ENCODE data around the gene CPA5. TPM values are rescaled to one million over a fixed set of nuclear protein-coding genes. Genes with fewer than 3 reads are reported as not detected.

Gene CPA5
- total RNA-seq, 1 donor from 2014 or later = 1.5 TPM

DNA sequence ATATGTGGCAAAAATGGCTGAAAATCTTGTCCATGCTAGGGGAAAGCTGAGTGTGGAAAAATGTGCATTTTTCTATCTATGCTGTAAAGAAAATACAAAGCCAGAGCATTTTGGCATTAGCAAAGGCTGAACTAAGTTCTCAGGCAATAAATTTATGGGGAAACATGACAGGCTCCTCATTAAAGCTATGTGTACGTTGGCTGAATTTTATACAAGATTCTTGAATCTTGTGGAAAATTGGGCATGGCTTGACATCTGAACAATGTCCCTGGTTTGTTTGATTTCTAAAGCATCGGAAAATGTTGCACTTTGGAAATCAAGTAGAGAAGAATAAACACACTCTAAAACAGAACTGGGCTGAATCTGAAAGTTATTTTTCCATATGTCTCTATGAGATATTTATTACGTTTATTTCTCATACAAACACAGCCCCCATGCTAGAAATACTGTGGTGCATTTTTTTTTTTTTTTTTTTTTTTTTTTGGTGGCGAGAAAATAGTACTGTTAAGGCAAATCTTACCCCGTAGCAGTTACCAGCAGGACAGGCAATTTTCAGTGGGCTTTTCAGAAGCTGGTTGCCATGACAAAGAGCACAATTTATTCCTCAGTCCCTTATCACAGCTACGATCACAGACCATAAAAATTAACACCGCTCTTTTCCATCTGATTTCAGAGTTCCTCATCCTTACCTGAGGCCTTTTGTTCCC lies 52.6 kb downstream of the CPA5 start:
- DNase-seq = peak; percentile 90

DNA sequence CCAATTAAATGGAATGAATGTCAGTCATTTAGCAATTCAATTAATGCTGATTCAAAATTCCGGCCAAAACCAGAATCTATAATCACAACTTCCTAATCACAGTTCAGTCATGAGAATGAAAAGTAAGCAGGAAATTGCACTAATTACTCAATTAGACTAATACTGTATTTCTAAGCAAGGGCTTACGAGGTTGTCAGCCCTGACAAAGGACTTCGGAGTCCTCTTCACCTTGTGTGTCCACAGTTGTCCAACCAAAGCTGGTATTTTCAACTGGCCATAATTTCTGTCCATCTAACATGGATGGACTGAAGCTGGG lies 53.1 kb downstream of the CPA5 start:
- no peak for DNase-seq

DNA sequence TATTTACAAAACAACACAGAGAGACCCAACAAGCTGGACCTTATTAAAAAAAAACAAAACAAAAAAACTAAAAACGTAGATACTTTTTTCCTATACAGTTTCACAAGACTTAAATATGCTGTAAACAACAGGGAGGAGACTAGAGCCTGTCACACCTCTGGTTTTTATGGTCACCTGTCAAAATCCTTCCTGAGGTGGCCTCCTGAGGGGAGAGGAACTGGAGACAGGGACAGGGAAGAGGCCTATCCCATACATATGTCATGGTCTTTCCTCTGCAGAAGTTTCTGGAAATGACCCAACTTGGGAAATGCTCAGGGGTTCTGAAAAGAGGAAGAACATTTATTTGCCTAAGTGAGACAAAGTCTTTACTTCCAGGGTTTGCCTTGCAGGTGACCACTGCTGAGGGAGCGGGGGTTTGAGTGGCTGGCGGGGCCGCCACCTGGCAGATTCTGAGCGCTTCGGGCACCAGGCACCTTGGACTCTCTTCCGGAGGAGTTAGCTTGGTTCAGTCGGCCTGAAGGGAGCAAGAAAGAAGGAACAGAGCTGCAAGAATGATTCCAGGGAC lies 54.0 kb downstream of the CPA5 start:
- no peak for DNase-seq

DNA sequence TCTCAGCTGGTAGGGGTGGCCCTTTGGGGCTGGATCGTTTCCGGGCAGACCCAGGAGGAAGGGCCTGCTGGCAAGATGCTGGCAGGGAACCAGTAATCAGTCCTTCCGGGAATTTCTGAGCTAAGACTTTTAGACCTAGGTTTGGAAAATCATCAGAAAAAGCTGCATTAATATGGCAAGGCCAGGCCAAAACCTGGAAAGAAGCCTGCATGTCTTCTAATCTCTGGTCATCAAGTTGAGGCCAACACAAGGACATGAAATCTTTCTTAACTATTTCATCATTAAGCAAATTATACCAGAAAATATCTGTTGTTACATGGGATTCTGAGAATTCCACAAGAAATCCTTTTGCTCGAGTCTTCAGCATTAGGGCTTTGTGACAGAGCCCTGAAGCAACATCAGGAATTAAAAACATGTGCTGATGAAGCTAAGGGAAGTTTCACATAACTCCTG lies 55.5 kb downstream of the CPA5 start:
- peak; percentile 92 for DNase-seq

DNA sequence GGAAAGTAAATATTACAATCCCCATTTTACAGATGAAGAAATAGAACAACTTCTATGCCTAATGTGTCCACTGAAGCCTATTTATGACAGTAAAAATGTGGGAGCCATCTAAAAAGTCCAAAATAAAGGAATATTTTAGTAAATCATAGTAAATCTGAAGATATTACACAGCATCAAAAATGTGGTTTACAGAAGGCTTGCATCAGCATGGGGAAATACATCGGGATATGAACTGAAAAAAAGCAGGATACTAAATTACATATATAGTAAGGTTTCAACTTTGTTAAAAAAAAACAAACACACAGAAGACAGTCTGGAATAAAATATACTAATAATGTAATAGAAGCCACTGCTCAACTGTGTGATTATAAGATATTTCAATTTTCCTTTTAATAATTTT lies 56.5 kb downstream of the CPA5 start:
- no peak for DNase-seq

DNA sequence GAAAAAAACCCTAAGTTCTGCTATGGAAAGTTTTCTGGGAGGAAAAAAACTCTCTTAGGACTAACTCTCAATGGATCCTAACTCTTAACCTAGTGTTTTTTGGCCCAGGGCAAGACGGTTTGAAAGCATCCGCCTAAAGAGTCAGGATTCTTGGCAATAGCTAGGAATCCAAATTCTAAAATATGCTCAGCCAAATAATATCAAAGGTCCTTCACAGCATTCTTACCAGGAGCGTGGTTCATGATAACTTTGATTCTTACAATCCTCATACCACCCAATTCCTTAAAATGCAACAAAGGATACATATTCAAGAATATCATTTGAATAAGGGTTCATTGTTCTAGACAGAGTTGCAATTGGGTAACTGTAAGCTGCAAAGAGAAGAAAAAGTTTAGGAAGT lies 57.0 kb downstream of the CPA5 start:
- no peak for DNase-seq

DNA sequence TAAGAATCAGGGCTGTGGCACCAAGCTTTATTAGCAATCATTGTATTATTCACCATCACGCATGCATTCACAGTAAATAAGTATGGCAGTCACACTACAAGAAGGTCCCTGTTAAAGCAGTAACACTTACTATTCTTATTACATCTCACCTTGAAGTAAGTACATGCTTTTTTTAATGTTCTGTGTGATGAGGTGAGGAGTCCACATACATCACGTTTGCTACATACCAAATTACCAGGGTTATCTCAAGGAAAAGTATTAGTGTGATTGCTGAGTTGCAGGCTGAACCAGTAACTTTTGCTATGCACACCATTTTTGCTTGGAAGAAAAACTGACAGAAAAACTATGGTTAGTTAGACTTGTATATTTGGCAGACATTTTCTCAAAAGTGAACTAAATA lies 60.4 kb downstream of the CPA5 start:
- no peak for DNase-seq

DNA sequence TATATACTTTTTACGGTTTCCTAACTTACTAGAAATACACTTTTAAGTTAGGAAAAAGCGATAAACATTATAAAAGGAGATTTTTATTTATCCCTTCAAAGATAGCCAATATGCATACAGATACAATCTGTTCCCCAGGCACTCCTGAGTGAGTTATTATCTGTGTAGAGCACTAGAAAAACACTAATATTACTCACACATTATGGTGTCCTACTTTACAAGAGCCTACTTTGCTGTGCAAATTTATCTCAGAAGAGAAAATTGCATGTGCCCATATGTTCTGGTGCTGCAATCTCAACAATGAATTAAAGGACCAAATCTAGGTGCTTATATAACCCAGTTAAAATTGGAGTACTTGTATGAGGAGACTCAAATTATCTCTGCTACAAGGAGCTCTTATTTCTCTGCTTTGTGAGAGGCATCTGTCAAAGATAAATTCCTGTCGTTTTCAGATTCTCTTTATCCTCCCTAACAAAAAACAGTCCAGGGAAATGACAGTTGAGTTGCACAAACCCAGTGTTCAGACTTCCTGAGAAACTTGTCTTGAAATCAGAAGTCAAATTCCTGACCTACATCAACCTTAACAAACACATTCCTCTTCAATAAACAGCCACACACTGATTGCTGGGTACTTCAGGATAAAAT lies 64.6 kb downstream of the CPA5 start:
- DNase-seq = peak; percentile 11

DNA sequence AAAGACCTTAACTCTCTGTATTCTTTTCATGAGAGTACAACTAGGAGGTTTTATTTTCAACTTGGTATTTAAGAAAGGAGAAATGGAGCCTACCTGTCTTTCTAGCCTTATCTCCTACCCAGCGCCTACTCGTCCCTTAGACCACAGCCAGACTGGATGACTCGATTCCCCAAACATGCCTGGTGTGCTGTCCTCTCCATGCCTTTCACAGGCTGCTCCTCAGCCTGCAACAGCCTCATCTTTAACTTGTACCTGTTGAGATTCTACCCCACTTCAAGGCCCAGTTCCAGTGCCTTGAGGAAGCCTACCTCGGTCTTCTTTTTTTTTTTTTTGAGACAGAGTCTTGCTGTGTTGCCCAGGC lies 65.1 kb downstream of the CPA5 start:
- DNase-seq = no peak

DNA sequence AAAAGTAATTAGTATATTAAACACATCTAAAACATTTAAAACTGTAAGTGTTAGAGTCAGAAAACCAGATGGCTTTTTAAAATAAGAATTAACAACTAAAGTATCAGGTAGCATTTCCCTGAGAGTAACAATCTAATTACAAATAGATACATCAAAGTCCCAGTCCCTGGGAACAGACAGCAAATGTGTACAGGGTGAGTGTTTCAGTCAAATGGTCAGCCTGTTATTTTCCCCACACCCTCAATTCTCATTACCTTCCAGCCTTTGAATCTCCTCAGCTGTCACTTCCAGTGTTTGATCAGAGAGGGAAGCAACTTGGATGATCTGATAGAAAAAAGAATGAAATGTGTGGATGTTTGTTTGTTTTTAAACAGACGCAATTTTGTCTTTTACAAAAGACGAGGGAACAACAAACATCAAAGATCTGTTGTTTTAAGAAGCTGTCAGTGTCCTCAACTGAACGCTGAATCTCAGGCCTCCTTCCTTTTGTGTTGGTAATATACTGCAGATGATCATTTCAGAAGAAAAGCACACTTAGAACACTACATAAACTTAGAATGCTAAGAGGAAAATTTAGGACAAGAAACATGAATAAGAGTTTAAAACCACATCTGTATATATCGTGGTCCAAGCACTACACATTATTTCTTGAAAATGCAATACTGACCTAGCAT lies 66.4 kb downstream of the CPA5 start:
- DNase-seq = peak; percentile 15

DNA sequence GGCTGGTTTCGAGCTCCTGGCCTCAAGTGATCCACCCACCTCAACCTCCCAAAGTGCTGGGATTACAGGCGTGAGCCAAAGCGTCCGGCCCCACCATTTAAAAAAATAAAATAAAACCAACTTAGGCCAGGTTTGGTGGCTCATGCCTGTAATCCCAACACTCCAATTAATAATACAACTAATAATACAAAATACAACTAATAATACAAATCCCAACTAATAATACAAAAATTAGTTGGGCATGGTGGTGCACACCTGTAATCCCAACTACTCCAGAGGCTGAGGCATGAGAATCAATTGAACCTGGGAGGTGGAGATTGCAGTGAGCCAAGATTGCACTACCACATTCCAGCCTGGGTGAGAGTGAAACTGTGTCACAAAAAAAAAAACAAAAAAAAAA lies 68.6 kb downstream of the CPA5 start:
- no peak for DNase-seq

DNA sequence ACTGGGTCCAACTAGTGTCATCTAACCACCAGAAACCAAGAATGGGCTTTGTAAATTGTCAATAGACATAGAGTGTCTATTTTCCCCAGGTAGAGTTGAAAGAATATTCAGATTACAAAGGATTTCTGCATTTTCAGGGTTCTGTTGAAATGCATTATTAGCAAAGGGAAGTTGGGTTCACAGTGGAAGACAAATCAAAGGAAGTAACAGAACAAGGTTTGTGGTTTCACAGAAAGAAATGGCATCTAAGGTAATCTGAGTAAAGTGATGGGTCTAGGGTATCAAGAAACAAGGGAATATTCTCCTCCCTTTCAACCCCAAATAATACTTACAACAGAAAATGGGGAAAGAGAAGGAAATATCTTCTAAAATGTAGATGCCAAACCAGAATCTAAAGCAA lies 70.4 kb downstream of the CPA5 start:
- DNase-seq = no peak

DNA sequence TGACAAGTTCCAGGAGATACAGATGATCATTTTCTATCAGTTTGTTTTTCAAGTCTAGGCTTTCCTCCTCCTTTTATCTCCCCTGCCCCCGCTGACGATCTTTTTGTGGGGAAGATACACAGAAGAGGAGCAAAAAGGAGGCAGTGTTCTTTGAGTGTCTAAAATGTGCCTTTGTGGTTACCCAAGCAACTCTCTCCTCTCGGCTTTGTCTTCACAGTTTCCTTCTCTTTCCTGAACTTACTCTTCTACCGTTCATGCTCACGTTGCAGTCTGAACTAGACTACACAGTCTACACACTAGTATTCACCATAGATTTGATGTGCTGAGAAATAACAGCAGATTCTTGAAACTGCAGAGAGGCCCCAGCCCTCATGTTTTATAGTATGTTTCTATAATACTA lies 72.6 kb downstream of the CPA5 start:
- DNase-seq = no peak

DNA sequence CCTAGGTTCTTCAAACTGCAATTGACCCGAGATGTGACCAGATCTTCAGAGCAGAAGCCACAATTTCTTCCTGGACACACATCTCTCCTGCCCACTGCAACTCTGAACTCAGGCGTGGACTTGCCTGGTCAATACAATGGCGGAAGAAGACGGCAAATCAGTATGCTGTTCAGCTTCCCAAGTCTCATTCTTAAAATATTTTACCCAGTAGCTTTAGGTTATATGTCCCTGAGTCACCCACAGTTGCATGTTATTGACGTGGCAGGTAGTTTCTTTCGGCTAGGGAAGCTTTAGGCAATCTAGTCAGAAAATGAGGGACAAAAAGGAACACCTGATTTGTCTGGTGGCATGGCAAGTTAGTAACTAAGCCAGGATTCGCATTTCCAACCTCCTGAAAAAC lies 73.7 kb downstream of the CPA5 start:
- no peak for DNase-seq

Other genes with a start within 250 kb of the CPA5 start
- 12.4 TPM for gene TMEM209, start 139.4 kb upstream of the CPA5 start, total RNA-seq
- not detected for gene SSMEM1, start 137.0 kb upstream of the CPA5 start, total RNA-seq
- not detected for gene CPA2, start 78.0 kb upstream of the CPA5 start, total RNA-seq
- 63.8 TPM for gene CPA4, start 51.7 kb upstream of the CPA5 start, total RNA-seq
- gene CPA1, start 35.7 kb downstream of the CPA5 start, total RNA-seq = 0.79 TPM
- gene CEP41, start 96.2 kb downstream of the CPA5 start, total RNA-seq = 5.4 TPM
- gene MEST, start 147.3 kb downstream of the CPA5 start, total RNA-seq = 357 TPM

All from skin of body (tissue), 2 donors.